Stimulated activated CD4-positive, alpha-beta T cell treated with anti-CD3 and anti-CD28 coated beads, Interleukin-4, amount 100 ng/mL, for 1 hour (primary cell): ENCODE results near the gene BRD7.

Experiments used
- DNase-seq: peaks from one replicate; pipeline ENCODE4 v3.0.0-alpha.2; 2020

The BRD7 gene

DNA sequence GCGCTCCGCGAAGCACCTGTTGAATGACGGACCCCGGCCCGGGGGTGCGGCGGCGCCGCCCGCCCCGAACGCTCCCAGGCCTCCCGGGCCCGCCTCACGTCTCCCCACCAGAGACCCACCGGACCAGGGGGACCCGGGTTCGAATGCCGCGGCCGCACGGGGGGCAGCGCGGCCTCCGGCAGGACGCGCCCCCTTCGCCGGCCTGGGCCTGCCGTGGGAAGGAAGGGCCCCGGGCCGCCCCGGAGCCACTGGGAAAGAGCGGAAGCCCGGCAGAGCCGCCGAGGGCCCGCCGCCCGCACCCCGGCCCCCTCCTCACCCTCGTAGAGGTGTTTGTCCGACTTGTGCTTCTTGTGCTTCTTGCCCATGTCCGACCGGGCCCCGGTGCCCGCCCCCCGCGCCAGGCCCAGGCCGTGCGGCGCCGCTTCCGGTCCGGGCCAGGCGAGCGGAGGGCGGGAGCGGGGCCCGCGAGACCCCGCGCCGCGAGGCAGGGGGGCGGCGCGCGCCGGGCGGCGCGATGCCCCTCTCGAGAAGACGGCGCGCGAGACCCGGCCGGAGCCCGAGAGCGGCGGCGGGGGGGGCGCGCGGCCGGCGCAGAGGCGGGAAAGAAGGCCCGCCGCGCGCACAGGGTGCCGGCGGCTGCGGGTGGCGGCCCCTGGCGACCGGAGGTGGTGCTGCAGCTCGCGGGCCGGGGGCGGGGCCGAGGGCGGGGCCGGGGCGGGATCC, at the start of gene BRD7:
Gene BRD7 (minus strand): TSS at position 579 of the 723 bp plus-strand sequence. CDS start 214 bp downstream, at position 365.
- DNase-seq, result peak; percentile 68

DNA sequence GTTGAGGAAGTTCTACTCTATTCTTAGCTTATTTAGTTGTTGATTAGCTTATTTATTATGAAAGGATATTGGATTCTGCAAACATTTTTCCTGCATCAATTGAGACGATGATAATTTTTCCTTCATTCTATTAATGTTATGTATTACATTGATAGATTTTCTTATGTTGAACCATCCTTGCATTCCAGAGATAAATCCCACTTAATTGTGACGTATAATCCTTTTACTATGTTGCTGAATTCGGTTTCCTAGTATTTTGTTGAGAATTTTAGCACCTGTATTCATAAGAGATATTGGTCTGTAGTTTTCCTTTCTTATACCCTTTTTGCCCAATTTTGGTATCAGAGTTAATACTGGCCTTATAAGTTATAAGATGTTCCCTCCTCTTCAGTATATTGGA, 47.6 kb upstream of the BRD7 start:
- no peak for DNase-seq

DNA sequence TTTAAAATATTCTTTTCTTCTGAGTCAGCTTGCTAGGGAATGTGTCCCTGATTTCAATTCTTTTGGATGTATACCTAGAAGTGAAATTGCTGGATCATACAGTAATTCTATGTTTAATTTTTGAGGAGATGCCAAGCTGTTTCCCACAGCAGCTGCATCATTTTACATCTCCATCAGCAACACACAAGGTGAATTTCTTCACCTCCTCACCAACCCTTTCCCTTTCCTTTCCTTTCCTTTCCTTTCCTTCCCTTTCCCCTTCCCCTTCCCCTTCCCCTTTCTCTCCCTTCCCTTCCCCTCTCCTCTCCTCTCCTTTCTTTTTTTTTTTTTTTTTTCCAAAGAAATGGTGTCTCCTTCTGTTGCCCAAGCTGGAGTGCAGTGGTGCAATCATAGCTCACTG, 45.4 kb upstream of the BRD7 start:
- no peak for DNase-seq

DNA sequence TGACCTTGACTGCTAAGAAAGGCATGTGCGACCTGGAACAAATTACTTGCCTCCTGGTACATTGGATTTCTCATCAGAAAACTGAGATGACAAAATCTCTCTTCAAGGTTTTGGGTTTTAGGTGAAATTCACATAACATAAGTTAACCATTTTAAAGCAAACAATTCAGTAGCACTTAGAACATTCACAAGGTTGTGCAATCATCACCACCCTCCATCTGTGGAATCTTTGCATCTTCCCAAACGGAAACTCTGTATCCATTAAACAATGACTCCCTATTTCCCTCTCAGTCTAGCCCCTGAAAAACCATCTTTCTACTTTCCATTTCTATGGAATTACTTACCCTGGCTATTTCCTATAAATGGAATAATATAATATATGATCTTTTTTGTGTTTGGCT, 42.2 kb upstream of the BRD7 start:
- DNase-seq, result no peak

DNA sequence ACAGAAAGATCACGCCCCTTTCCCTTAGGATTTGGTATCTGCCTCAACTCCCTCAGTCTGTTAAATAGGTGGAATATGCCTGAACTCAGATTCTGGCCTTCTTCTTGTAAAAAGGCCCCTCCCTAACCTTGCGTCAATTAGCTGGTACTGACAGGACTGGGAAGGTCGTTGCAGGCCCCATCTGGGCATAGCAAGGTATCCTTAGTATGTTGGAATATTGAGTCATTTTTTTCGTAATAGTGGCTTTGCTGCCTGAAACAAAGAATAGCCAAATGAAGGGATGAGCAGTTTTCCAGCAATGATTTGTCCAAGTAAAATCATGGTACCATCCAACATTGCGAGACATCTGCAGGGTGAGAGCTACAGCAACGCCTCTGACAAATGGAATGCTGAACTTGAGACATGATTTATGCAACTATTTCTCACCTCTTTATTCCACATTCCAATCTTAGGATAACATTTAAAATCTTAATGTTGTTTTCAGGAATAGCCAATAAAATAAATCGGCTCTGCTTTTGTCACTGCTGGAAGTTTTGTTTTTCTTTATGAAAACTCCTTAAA, 39.3 kb upstream of the BRD7 start:
- no peak for DNase-seq

DNA sequence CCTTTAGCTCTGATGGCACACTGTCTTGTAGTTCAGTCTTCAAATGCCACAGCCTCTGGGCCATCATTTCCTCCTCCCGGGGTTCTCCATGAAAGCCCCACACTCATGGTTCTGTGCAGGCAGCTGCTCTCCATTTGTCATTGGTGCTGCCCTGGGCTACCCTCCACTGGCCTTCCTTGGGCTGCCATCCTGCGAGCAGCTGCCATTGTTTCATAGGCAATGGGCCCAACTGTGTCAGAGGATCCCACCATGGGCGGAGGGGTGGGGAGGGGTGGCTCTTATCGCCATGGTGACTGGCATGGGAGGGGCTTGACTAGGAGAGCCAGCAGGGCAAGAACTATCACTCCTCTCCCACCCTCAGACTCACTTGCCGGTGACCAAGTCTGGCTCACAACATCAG, 38.6 kb upstream of the BRD7 start:
- no peak for DNase-seq

DNA sequence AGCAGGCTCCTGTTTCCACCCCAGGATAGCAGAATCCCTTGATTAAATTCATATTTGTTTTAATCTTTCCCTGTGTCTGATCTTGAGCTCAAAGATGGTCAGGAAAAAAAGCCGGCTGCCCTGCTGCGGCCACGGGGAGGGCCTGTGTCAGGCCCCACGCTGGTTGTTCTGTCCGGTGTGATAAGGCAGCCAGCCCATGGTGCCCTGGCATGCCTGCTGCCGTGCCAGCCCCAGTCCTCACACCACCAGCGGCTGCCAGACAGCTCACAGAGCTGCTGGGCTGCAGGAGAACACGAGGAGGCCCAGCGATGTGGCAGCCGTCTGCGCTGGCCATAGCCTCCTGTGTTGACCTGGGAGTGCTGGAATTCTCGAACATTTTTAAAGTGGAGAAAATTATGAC, 34.7 kb upstream of the BRD7 start:
- no peak for DNase-seq

DNA sequence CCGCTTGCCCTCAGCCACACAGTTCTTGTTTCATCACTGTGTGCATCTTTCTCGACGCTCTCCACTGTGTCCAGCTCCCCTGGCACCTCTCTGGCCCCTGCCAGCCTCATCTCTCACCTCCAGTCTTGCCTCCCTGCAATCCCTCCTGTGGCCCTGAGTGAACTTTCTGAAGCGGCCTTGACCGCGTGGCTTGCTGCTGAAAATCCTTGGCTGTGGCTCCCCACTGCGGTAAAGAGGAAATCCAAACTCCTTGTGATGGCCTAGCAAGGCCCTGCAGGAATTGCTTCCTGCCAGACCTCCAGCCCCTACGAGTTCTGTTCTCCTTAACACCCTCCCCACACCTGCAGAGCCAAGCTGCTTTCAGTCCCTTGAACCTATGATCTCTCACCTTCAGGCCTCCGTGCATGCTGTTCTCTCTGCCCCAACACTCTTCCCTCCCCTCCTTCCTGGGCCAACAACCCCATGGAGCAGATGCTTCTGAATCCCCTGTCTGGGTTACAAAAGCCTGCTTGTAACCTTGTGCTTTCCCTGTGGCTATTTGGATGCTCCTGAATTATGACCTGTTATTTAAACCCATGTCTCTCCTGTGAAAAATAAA, 33.6 kb upstream of the BRD7 start:
- no peak for DNase-seq

DNA sequence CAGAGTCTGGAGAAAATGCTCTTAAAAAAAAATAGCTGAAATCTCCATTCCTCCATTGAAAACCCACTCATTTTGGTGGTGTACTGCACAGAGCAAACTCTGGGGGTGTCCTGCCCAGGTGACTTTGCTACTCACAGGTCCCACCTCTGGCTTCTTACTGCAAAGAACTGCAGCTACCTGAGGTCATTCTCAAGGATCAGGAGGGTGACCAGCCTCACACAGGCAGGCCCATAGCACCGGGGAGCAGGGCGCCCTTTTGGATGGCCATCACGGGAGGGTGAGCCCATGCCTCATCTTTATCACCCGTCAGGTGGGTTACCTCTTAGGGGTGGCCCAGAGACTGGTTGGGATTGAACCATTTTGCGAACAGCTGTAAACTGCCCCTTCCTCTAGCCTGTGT, 32.6 kb upstream of the BRD7 start:
- DNase-seq, result no peak

DNA sequence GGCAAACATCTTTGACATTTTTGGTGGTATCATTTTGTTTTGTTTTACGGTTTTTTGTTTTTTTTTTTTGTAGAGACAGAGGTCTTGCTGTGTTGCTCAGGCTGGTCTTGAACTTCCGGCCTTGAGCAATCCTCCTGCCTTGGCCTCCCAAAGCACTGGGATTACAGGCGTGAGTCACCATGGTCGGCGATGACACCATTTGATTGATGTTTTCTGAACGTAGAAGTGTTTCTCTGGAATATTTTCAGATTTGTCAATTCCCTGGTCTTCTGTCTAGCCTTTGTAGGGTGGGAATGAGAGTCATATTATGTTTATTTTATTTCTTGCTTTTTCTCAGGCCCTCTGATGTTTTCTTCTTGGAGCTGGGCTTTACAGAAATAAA, 32.2 kb upstream of the BRD7 start:
- no peak for DNase-seq

DNA sequence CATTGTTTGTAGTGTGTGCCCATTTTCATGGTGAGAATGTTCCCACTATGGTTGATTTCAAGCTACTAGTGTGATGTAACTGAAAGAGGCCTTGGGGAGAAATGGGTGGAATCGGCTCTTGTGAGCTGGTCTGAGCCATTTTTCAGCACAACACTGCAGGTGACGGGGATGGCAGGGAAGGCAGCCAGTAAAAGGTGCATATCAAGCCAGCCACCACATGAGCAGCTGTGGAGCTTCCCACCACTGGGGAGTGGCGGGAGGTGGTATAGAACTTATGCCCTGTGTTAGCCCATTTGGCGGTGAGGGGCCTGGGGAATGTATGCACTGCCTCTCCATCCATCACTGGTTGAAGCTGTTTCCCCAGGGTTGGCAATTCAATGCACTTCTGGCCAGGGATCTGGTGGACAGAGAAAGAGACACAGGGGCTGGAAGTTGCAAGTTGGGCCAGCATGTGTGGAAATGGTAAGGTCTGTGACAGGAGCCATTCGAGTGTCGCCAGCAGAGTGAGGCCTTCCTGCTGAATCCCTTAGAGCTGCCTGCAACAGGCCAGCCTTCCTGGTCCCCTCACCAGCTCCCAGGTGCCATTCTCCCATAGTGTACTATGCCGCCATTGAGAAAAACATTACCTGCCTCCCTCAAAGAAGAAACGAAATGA, 31.7 kb upstream of the BRD7 start:
- DNase-seq, result no peak

DNA sequence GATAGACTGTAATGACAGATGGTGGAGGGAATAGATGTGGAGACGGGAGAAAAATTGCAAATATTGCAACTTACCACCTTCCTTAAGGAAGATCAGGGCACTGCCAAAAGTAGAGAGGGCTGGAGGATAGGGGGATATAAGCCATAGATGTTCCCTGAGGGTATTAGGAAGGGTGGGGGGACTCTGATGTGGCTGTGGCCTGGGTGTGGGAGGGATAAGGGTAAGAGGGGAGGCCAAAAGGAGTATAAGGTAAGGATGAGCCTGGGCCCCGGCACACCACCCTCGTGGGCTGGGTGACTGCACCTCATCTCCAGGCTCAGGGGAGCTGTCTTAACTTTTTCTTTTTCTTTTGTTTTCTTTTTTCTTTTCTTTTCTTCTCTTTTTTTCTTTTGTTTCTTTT, 30.6 kb upstream of the BRD7 start:
- no peak for DNase-seq

DNA sequence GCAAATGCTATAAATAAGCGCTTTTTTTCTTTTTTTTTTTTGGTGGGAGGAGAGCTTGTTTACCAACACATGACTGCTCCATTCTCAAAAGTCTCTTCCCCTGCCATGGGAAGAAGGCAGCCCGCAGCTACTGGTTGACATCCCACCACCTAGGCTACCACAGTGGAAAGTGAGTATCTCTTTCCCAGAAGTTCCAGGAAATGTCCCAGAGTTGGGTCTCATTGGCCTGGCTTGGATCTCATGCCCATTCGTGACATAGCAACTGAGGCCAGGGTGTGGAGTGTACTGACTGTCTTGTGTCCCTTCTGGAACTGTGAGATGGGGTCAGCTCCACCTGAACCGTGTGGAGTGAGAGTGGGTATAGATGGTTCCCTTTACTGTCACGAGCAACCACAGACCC, 29.5 kb upstream of the BRD7 start:
- no peak for DNase-seq

DNA sequence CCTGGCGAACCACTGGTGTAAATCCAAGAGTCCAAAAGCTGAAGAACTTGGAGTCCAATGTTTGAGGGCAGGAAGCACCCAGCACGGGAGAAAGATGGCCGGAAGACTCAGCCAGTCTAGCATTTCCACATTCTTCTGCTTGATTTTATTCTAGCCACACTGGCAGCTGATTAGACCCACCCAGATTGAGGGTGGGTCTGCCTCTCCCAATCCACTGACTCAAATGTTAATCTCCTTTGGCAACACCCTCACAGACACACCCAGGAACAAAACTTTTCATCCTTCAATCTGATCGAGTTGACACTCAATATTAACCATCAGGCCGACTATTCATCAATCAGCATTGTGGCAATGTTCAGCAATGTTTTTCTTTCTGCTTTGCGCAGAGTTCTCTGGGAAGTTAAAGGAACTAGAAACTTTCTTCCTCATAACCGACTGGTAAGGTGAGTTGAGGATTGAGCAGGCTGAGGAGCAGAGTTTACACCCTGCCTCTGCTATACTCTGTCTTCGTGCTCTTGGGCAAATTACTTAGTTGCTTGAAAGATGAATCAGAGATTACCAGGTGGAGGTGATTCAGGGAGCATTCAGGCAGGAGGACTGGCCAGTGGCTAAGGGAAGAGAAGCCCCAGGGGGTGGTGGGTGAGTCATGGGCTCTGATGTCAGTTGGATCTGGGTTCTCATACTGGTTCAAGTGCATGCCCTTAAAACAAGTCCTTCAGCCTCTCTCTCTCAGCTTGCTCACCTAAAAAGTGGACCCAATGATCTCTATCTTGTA, 28.2 kb upstream of the BRD7 start:
- DNase-seq, result no peak

DNA sequence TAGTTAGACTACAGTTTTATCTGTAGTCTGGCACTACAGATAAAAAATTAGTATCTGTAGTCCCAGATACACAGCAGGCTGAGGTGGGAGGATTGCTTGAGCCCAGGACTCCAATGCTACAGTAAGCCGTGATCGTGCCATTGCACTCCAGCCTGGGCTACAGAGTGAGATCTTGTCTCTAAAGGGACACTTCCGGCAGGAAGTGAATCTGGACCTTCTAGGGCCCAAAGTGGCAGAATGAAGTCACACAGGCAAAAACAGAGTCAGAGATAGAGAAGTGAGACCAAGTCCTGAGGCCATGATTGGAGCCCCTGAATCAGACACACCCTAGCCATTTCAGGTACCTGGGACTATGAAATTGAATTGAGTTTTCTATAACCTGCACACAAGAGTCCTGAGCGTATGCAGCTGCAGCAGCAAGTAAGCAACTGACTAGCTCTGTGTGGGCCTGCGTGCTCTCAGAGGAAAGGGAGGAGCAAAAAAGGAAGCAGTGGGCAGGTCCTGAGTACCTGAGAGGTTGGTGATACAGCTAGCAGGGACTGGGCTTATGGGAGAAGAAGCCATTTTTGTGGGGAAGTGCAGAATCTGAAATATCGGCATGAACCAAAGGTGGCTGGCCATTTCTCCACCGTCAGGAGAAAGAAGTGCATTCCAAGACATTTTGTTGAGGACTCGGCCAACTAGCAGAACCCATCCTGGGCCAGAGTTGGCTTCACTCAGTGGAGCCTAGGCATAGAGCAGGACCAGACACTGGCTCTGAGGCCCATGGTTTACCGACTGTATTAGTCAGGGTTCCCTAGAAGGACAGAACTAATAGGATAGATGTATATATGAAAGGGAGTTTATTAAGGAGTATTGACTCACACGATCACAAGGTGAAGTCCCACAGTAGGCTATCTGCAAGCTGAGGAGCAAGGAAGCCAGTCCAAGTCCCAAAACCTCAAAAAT, 27.2 kb upstream of the BRD7 start:
- DNase-seq, result peak; percentile 13

DNA sequence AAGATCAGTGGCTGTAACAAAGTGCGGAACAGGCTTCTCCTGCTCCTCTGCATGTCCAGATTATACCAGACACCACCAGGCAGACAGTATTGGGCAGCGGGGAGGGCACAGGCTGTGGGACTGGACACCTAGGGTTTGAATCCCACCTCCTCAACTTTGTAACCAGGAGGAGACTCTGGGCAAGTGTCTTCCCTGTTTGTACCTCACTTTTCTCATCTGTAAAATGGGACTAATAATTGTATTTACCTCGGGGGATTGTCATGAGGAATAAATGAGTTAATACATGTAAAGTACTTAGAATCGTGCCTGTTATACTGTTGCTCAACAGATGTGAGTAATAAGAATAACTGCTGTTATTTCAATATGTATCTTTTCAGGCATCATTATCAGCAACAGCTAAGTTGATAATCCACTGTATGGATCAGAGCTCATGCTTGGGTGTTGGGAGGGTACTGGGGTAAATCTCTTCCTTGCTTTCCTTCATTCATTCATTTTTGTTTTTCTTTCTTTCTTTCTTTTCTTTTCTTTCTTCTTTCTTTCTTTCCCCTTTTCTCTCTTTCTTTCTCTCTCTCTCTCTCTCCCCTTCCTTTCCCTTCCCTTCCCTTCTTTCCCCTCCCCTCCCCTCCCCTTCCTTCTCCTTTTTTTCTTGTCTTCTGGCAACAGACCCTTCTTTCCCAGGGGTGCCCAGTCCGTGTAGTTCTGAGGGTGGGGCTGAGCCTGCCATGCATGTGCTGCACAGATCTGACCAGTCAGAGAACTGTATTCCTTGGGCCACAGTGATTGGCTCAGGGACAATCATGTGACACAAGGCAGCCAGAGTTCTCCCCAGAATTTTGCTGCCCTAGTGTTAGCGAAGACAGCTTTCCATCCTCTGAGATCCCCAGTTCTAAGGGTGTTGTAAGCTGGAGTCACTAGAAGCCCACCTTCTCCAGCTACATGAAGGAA, 25.3 kb upstream of the BRD7 start:
- no peak for DNase-seq

DNA sequence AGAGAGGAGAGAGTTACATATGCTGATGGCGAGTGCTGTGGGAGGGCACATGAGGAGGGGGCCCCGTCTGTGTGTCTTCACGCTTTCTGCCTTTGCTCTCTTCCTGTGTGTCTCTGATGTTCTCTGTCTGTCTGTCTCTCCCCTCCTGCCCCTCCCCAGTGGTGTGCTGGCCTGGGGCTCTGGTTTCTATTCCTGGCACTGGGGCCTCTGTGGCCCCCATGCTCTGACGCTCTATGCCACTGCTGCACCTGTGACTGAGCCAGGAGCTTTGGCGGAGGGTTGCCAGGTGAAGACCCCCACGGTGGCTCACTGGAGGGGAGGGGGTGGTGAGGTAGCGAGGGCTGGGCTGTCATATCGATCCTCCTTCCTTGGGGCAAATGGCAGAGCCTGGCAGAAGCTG, 24.6 kb upstream of the BRD7 start:
- no peak for DNase-seq

DNA sequence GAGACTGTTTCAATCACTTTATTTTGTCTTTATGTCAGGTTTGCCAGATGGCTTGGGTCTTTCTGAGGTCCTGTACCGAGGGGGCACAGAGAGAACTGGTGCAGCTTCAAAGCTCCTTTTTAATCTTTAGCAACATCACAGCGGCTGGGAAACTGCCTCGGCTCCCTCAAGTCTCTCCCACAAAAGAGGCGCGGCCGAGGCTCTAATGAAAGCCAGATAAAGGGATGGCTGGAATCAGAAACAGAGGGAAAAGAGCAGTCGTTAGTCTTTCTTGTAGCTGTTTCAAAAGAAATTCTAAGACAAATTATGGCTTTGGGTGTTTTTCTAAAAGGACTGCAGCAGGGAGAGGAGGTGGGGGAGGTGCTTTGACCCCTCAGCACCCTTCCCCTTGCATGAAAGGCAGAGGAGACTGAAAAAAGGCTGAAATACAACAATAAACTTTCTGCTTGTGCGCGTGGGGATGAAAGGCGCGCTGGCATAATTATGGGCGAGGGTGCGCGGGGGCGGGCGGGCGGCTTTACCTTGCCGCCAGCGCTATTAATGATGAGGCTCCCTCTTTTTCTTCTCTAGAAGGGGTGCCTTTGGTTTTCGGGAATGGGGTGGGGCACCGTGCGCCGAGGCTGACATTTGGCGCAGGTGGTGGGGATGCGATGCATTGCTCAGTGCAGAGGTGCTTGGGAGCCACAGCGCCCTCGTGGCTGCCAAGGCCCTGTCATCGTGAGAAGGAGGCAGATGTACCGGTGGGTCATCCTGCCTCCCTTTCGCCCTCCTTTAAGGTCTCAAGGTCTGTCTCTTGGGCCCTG, 22.3 kb upstream of the BRD7 start:
- DNase-seq, result no peak

DNA sequence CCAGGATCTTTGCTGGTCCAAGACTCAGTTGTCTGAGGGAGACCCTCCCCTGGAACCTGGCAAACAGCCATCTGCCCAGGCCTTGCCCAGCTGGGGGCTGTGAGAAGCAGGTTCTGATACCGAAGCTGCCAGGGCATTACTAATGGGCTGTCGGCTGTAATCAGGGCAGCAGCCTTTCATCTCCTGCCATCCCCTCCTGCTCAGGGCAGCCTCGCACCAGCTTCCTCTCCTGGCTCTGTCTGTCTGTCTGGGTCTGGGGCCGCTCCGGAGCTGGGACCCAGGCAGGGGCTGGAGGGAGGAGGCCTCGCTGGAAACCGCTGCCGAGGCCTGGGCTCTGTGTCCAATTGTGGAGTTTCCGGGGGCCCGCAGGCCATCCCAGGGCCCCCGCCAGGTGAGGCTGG, 21.6 kb upstream of the BRD7 start:
- no peak for DNase-seq

DNA sequence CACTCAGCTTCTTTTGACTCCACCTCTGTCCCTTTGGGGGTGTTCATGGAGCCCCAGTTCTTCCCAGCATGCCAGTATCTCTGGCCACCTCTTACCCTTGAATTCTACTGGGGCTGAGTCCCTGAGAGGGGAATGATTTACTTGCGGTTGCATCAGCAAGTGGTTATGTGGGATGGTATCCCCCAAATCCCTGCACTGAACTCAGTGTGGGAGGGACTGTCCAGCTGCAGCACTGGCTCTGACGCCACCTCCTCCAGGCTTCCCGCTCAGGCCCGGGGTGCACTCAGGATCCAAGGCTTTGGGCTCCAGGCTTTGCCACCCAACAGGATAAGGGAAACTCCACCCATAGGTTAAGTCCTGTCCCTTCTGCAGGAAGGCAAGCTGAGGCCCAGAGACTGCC, 21.1 kb upstream of the BRD7 start:
- no peak for DNase-seq
